Sigmoid colon (tissue), 7 donors: ENCODE measurements around the gene ACTN4. TPM values are rescaled to one million over a fixed set of nuclear protein-coding genes. Genes with fewer than 3 reads are reported as not detected.

Experiments
- DNase-seq: peaks from one replicate; pipeline ENCODE4 v3.0.0-alpha.2; 2019
- H3K27ac ChIP-seq, 4 donors: fragments of 200-600 bp; sonication (generic); one replicate each; pipeline ENCODE4 v1.5.1; 2016 to 2019; ENCODE audit warnings: mild to moderate bottlenecking in 1 of 4
- H3K27me3 ChIP-seq, 3 donors: fragments of 200-600 bp; sonication (generic); one replicate each; pipeline ENCODE4 v1.5.1; 2019; ENCODE audit warnings: mild to moderate bottlenecking in 1 of 3
- H3K36me3 ChIP-seq, 4 donors: fragments of 200-600 bp; sonication (generic); one replicate each; pipeline ENCODE4 v1.5.1; 2016 to 2019
- H3K4me1 ChIP-seq, 4 donors: fragments of 200-600 bp; sonication (generic); one replicate each; pipeline ENCODE4 v1.5.1; 2017 to 2019
- H3K4me3 ChIP-seq, 4 donors: fragments of 200-600 bp; sonication (generic); one replicate each; pipeline ENCODE4 v1.5.1; 2017 to 2019; ENCODE audit warnings: mild to moderate bottlenecking in 2 of 4, moderate library complexity in 1 of 4
- H3K9me3 ChIP-seq, 4 donors: fragments of 200-600 bp in 3 of 4; sonication (generic) in 3 of 4; one replicate each; pipeline versions ENCODE4 v1.5.1 to v1.6.1; 2013 to 2019
- CTCF ChIP-seq, 4 experiments: fragments of 450-650 bp in 3 of 4; fragments of 200-600 bp in 1 of 4; IDR thresholded peaks; one replicate each; pipeline ENCODE4 v1.5.1; 2016 to 2019; ENCODE audit warnings: antibody characterized with exemption in 4 of 4, mild to moderate bottlenecking in 3 of 4, moderate library complexity in 2 of 4
- EP300 ChIP-seq, 4 donors: sonication (generic); formaldehyde crosslinking; IDR thresholded peaks; one replicate each; pipeline ENCODE4 v1.6.1; 2017; ENCODE audit warnings: antibody characterized with exemption in 4 of 4
- POLR2A ChIP-seq, 2 donors: fragments of 450-650 bp; IDR thresholded peaks; one replicate each; pipeline ENCODE4 v1.6.1; 2016; ENCODE audit warnings: antibody characterized with exemption in 2 of 2, mild to moderate bottlenecking in 2 of 2, moderate library complexity in 2 of 2
- POLR2AphosphoS5 ChIP-seq, 4 donors: sonication (generic); formaldehyde crosslinking; IDR thresholded peaks; one replicate each; pipeline ENCODE4 v1.6.1; 2017; ENCODE audit warnings: antibody characterized with exemption in 4 of 4
- WGBS, 2 donors: extraction: QIAGEN DNeasy Blood & Tissue Kit; methylation state at CpG; one replicate each; pipeline ENCODE4 v1.1.7; 2013; 5-methylcytosine and 5-hydroxymethylcytosine counted together
- intact Hi-C: fragments of 100-400 bp; cut with DNase I; formaldehyde crosslinking; loops from one replicate; pipeline ENCODE4 v1.15.1; 2023
- polyA plus RNA-seq, 3 donors: library from polyadenylated mRNA; stranded (reverse); fragments of 200-250 nt; gene quantifications; one replicate each; pipeline ENCODE4 v1.2.3, GENCODE V29; 2013
- total RNA-seq, 4 donors: library from RNA; depleted of rRNA; stranded (reverse); fragments of >200 nt; gene quantifications; one replicate each; pipeline ENCODE4 v1.1.0, GENCODE V29; 2016
- donor health status: healthy with polysubstance abuse.
- donor health status: Bipolar disorder and iron deficiency.
- donor health status: healthy.

Gene ACTN4
- total and polyA plus RNA-seq, 7 donors = 122 to 456 (median 176) TPM

- peak within 1 kb of the TSS; percentile 81 to 98 (median 84) for H3K4me3 ChIP-seq
- WGBS, 2 donors = 2 to 3% methylated on average over 64 of the region's 64 CpGs
- intact Hi-C loops = loop anchor here (5.0 kb wide), 2 partner anchors 216 to 314 kb away; partner anchors contain the start of genes FAM98C, MRPS12 and SARS2
These were observed 28.7 kb upstream of the ACTN4 start, which contains the start of gene EIF3K for GRCh38 chr19:38618590-38619360. Gene EIF3K (plus strand): TSS chr19:38619188. CDS start chr19:38619269, 81 bp downstream.

GRCh38 chr19:38619361-38620174 lies 27.9 kb upstream of the ACTN4 start:
- intact Hi-C loops = loop anchor here (5.0 kb wide), 2 partner anchors 217 to 313 kb away; partner anchors contain the start of genes FAM98C, MRPS12 and SARS2
- TF ChIP-seq POLR2A (IDR thresholded peaks at IDR 0.05) = no peak
- TF ChIP-seq CTCF (IDR thresholded peaks at IDR 0.05) = no peak
- TF ChIP-seq POLR2AphosphoS5 (IDR thresholded peaks at IDR 0.05) = no peak
- TF ChIP-seq EP300 (IDR thresholded peaks at IDR 0.05) = no peak
- peak overlapping the region; percentile 81 to 98 (median 84) for H3K4me3 ChIP-seq
- peaks cover 0 to 24% (median 19%) of the 10 kb centered on the region in 4 donors for H3K4me1 ChIP-seq
- peak overlapping the region; percentile 85 to 94 (median 89) for H3K27ac ChIP-seq
- H3K9me3 ChIP-seq = no peaks in the 10 kb centered on the region
- WGBS, 2 donors = 8 to 16% methylated on average over 21 of the region's 21 CpGs
- no peaks in the 10 kb centered on the region for H3K27me3 ChIP-seq
- peaks cover 20 to 42% (median 37%) of the 10 kb centered on the region in 4 donors for H3K36me3 ChIP-seq
- no peak for DNase-seq

More at GRCh38 chr19:38618590-38619360, 28.7 kb upstream of the ACTN4 start, which contains the start of gene EIF3K:
- Histone ChIP-seq H3K9me3 (no peaks in the 10 kb centered on the region), H3K27ac (peak within 1 kb of the TSS; percentile 85 to 94 (median 89)), H3K36me3 (peaks cover 13 to 34% (median 29%) of the 10 kb centered on the region in 4 donors), H3K27me3 (no peaks in the 10 kb centered on the region), H3K4me1 (peaks cover 0 to 24% (median 19%) of the 10 kb centered on the region in 4 donors)
- peak; percentile 99 for DNase-seq
- no peak for TF ChIP-seq CTCF (IDR thresholded peaks at IDR 0.05)
- peak in 1 of 4 donors; percentile 89 for TF ChIP-seq EP300 (IDR thresholded peaks at IDR 0.05)
- peak; percentile 91 to 98 (median 96) for TF ChIP-seq POLR2AphosphoS5 (IDR thresholded peaks at IDR 0.05)
- peak; percentile 69 to 76 for TF ChIP-seq POLR2A (IDR thresholded peaks at IDR 0.05)

- H3K9me3 ChIP-seq = no peaks in the 10 kb centered on the region
- no peaks in the 10 kb centered on the region for H3K27me3 ChIP-seq
- TF ChIP-seq EP300 (IDR thresholded peaks at IDR 0.05) = no peak
- TF ChIP-seq POLR2AphosphoS5 (IDR thresholded peaks at IDR 0.05) = no peak
- no peak for TF ChIP-seq POLR2A (IDR thresholded peaks at IDR 0.05)
- TF ChIP-seq CTCF (IDR thresholded peaks at IDR 0.05) = no peak
- peaks cover 0 to 9% (median 7%) of the 10 kb centered on the region in 4 donors for H3K4me1 ChIP-seq
- no peak overlapping the region for H3K27ac ChIP-seq
- peaks cover 53 to 95% (median 87%) of the 10 kb centered on the region in 4 donors for H3K36me3 ChIP-seq
- intact Hi-C loops = no loop called here
- no peak overlapping the region for H3K4me3 ChIP-seq
- 78 to 90% methylated on average over 3 of the region's 3 CpGs for WGBS, 2 donors
- DNase-seq = no peak
These were observed 22.6 kb upstream of the ACTN4 start for GRCh38 chr19:38624822-38625221.

- intact Hi-C loops = no loop called here
- no peak overlapping the region for H3K4me3 ChIP-seq
- peaks cover 46 to 98% (median 85%) of the 10 kb centered on the region in 4 donors for H3K36me3 ChIP-seq
- no peaks in the 10 kb centered on the region for H3K9me3 ChIP-seq
- TF ChIP-seq POLR2A (IDR thresholded peaks at IDR 0.05) = no peak
- no peak for TF ChIP-seq CTCF (IDR thresholded peaks at IDR 0.05)
- no peak for TF ChIP-seq POLR2AphosphoS5 (IDR thresholded peaks at IDR 0.05)
- TF ChIP-seq EP300 (IDR thresholded peaks at IDR 0.05) = no peak
- H3K4me1 ChIP-seq = no peaks in the 10 kb centered on the region
- H3K27ac ChIP-seq = no peak overlapping the region
- H3K27me3 ChIP-seq = no peaks in the 10 kb centered on the region
- no peak for DNase-seq
- 95 to 96% methylated on average over 4 of the region's 4 CpGs for WGBS, 2 donors
These were observed 21.0 kb upstream of the ACTN4 start for GRCh38 chr19:38626401-38626800.
